ENCODE results near the gene ESR2. TPM values are rescaled to one million over a fixed set of nuclear protein-coding genes. Genes with fewer than 3 reads are reported as not detected.

The ESR2 gene
- 0.09 to 0.29 TPM (median 0.13 TPM) in 4 of 5 replicates, not detected in the other for total RNA-seq (2022; extraction: Qiagen RNA extraction; ENCODE audit: low read depth)

DNA sequence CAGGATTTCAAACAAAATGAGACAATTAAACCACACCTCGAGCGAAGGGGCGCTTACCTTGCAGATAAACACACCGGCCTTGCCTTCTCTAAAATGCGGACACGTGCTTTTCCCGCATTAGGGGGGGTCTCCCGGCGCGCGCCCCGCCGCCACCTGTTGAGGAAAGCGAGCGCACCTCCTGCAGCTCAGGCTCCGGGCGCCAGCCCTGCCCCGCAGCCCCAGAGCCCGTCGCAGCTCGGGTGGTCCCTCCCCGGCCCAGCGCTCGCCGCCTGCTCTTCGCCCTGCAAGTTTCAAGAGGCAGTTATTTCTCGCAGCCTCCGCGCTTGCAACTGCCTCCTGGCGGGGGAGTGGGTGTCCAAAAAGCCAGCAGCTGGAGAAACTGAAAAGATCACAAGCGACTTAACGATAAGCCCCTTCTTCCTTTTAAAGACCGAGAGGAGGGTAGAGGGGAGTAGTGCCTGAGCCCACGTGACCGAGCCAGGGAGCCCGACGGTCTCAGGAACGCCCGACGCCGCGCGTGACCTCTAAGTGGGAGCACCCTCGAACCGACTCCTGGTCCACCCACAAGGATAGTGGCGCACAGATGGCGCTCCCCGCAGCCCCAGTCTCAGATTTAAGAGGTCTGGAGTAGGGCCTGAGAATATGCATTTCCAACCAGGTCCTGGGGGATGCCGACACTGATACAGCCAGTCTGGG, at the start of gene ESR2:
Gene ESR2, minus strand, starts transcription at position 396 of the 696 bp plus-strand sequence. CDS start 11,386 bp downstream, outside the sequence.

Other genes with a start within 250 kb of the ESR2 start
- 104 to 116 TPM (median 115 TPM) in 5 replicates for gene MTHFD1, start 94.0 kb upstream of the ESR2 start, total RNA-seq (2022; extraction: Qiagen RNA extraction; ENCODE audit: low read depth)
- 0.30 to 0.50 TPM (median 0.37 TPM) in 5 replicates for gene AKAP5, start 171.1 kb upstream of the ESR2 start, total RNA-seq (2022; extraction: Qiagen RNA extraction; ENCODE audit: low read depth)
- 3.7 to 6.4 TPM (median 5.7 TPM) in 5 replicates for gene ZBTB25, start 209.5 kb upstream of the ESR2 start, total RNA-seq (2022; extraction: Qiagen RNA extraction; ENCODE audit: low read depth)
- 21.1 to 23.4 TPM (median 23.1 TPM) in 5 replicates for gene ZBTB1, start 210.4 kb upstream of the ESR2 start, total RNA-seq (2022; extraction: Qiagen RNA extraction; ENCODE audit: low read depth)
- 34.1 to 40.2 TPM (median 36.5 TPM) in 5 replicates for gene HSPA2, start 246.4 kb upstream of the ESR2 start, total RNA-seq (2022; extraction: Qiagen RNA extraction; ENCODE audit: low read depth)